ENCODE data around the gene NAT8L.

The NAT8L gene

GRCh38 chr4:2095236-2096072 lies 36.3 kb downstream of the NAT8L start:
- H3K27ac ChIP-seq = no peak overlapping the region
- no peak for TF ChIP-seq ZFX (IDR thresholded peaks at IDR 0.05)
- TF ChIP-seq CTCF (conservative IDR thresholded peaks at IDR 0.05) = no peak

GRCh38 chr4:2096073-2096609 lies 37.0 kb downstream of the NAT8L start:
- no peak overlapping the region for H3K27ac ChIP-seq
- no peak for TF ChIP-seq ZFX (IDR thresholded peaks at IDR 0.05)
- no peak for TF ChIP-seq CTCF (conservative IDR thresholded peaks at IDR 0.05)

- TF ChIP-seq ZFX (IDR thresholded peaks at IDR 0.05) (no peak), CTCF (conservative IDR thresholded peaks at IDR 0.05) (no peak)
- no peak overlapping the region for H3K27ac ChIP-seq
Observed at GRCh38 chr4:2101346-2102044, 42.4 kb downstream of the NAT8L start.

GRCh38 chr4:2102045-2102883 lies 43.1 kb downstream of the NAT8L start:
- TF ChIP-seq CTCF (conservative IDR thresholded peaks at IDR 0.05) (no peak), ZFX (IDR thresholded peaks at IDR 0.05) (no peak)
- H3K27ac ChIP-seq = no peak overlapping the region

GRCh38 chr4:2103127-2103842 lies 44.2 kb downstream of the NAT8L start:
- no peak overlapping the region for H3K27ac ChIP-seq
- TF ChIP-seq CTCF (conservative IDR thresholded peaks at IDR 0.05) = no peak
- no peak for TF ChIP-seq ZFX (IDR thresholded peaks at IDR 0.05)

- no peak for TF ChIP-seq CTCF (conservative IDR thresholded peaks at IDR 0.05)
- TF ChIP-seq ZFX (IDR thresholded peaks at IDR 0.05) = no peak
- H3K27ac ChIP-seq = no peak overlapping the region
Observed at GRCh38 chr4:2103843-2104547, 44.9 kb downstream of the NAT8L start.
